Activated gamma-delta T cell treated with anti-CD3 and anti-CD28 coated beads, Interleukin-2, amount 50 U/mL, for 16 hours (primary cell): ENCODE results near the gene IL1A.
"Not testable (repeated sequence)": the region's sequence is repeated elsewhere in the genome, so short reads cannot be mapped to it uniquely, and the experiment has no call there.

Experiments used
- DNase-seq: peaks from one replicate; pipeline ENCODE4 v3.0.0-alpha.2; 2020; ENCODE audit warnings: low read depth

The IL1A gene

GRCh38 chr2:112784199-112785189, at the start of gene IL1A:
TSS of gene IL1A (minus strand) at chr2:112784493. CDS start at chr2:112783770, 723 bp downstream.
- DNase-seq = no peak

GRCh38 chr2:112833976-112834375, 49.7 kb upstream of the IL1A start:
- no peak for DNase-seq

GRCh38 chr2:112833639-112833931, 49.3 kb upstream of the IL1A start:
- DNase-seq = not testable (repeated sequence)

GRCh38 chr2:112832841-112833638, 48.7 kb upstream of the IL1A start:
- DNase-seq = no peak

GRCh38 chr2:112831946-112832840, 47.9 kb upstream of the IL1A start:
- DNase-seq = no peak

- no peak for DNase-seq
Observed at GRCh38 chr2:112831513-112831845, 47.2 kb upstream of the IL1A start.

- DNase-seq = no peak
Observed at GRCh38 chr2:112830682-112831512, 46.6 kb upstream of the IL1A start.

GRCh38 chr2:112829961-112830681, 45.8 kb upstream of the IL1A start:
- no peak for DNase-seq

- no peak for DNase-seq
Observed at GRCh38 chr2:112829101-112829960, 45.0 kb upstream of the IL1A start.

- DNase-seq = no peak
Observed at GRCh38 chr2:112828251-112828691, 44.0 kb upstream of the IL1A start.

- DNase-seq = no peak
Observed at GRCh38 chr2:112827604-112828185, 43.4 kb upstream of the IL1A start.

GRCh38 chr2:112827009-112827408, 42.7 kb upstream of the IL1A start:
- DNase-seq = no peak

GRCh38 chr2:112825706-112826105, 41.4 kb upstream of the IL1A start:
- no peak for DNase-seq

GRCh38 chr2:112824694-112825085, 40.4 kb upstream of the IL1A start:
- no peak for DNase-seq

GRCh38 chr2:112821682-112822081, 37.4 kb upstream of the IL1A start:
- DNase-seq = no peak

GRCh38 chr2:112821142-112821541, 36.8 kb upstream of the IL1A start:
- no peak for DNase-seq

- DNase-seq = no peak
Observed at GRCh38 chr2:112820343-112820742, 36.0 kb upstream of the IL1A start.

- no peak for DNase-seq
Observed at GRCh38 chr2:112819081-112819480, 34.8 kb upstream of the IL1A start.
